ENCODE data around the gene MLC1.

MLC1 gene

GRCh38 chr22:50114221-50115021 lies 29.2 kb upstream of the MLC1 start:
- Mint-ChIP-seq H3K4me1 (peaks cover 19% of the 10 kb centered on the region), H3K4me3 (no peak overlapping the region), H3K36me3 (no peaks in the 10 kb centered on the region), H3K27ac (no peak overlapping the region), H3K27me3 (peaks cover 55% of the 10 kb centered on the region), H3K9me3 (no peaks in the 10 kb centered on the region)
- CTCF ChIA-PET, result no interaction called here
- DNase-seq, result no peak

- H3K4me3 Mint-ChIP-seq, result no peak overlapping the region
- H3K9me3 Mint-ChIP-seq, result no peaks in the 10 kb centered on the region
- peaks cover 45% of the 10 kb centered on the region for H3K27me3 Mint-ChIP-seq
- DNase-seq, result peak; percentile 30
- CTCF ChIA-PET, result interaction anchor here (0.7 to 1.3 kb wide), 2 partner anchors 11 to 82 kb away, joined by 3 read pairs; no protein-coding TSS in a partner anchor
- H3K4me1 Mint-ChIP-seq, result peaks cover 19% of the 10 kb centered on the region
- no peaks in the 10 kb centered on the region for H3K36me3 Mint-ChIP-seq
- peak overlapping the region; percentile 33 for H3K27ac Mint-ChIP-seq
Observed at GRCh38 chr22:50112151-50113118, 27.2 kb upstream of the MLC1 start.

DNA sequence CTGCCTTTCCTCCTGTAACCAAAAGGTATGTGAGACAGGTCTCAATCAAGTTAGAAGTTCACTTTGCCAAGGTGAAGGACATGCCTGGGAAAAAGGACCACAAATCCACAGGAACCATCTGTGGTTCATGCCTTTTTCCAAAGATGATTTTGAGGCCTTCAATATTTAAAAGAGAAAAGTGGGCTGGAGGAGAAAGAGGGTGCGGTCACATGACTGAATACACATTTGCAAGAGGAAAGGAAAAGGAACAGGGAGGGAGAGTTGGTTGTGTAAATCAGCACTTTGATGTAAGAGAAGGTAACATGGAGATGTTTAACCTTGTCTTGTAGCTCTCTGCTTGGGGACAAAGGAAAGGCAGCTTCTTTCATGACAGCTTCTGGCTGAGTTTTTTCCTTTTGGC lies 25.8 kb upstream of the MLC1 start:
- DNase-seq, result no peak
- H3K27me3 Mint-ChIP-seq, result peaks cover 38% of the 10 kb centered on the region
- no peak overlapping the region for H3K27ac Mint-ChIP-seq
- no peaks in the 10 kb centered on the region for H3K36me3 Mint-ChIP-seq
- no peak overlapping the region for H3K4me3 Mint-ChIP-seq
- peaks cover 19% of the 10 kb centered on the region for H3K4me1 Mint-ChIP-seq
- CTCF ChIA-PET, result no interaction called here
- no peaks in the 10 kb centered on the region for H3K9me3 Mint-ChIP-seq

DNA sequence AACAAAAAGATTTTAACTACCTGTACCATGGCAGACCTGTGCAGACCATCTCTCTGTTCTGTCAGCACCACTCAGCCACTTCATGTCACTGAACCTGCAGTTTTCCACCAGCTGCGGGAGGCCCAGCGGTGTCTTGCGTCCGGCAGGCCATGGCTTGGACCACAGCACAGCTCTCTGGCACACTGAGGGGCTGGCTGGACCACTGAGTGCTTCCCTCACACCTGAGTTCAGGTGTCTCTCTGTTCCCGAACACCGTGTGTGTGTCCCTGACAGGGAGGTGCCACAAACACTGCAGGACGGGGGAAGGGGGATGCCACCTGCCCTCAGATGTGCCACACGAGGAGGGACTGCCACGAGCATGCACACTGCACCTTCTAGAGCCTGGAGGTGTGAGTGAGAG lies 22.3 kb upstream of the MLC1 start:
- CTCF ChIA-PET, result no interaction called here
- no peak for DNase-seq
- Mint-ChIP-seq H3K27me3 (peaks cover 17% of the 10 kb centered on the region), H3K36me3 (no peaks in the 10 kb centered on the region), H3K4me3 (no peak overlapping the region), H3K27ac (no peak overlapping the region), H3K4me1 (peaks cover 30% of the 10 kb centered on the region), H3K9me3 (no peaks in the 10 kb centered on the region)

- Mint-ChIP-seq H3K36me3 (no peaks in the 10 kb centered on the region), H3K4me1 (peaks cover 23% of the 10 kb centered on the region), H3K4me3 (peak overlapping the region; percentile 40), H3K27me3 (peaks cover 24% of the 10 kb centered on the region), H3K9me3 (no peaks in the 10 kb centered on the region), H3K27ac (peak overlapping the region; percentile 78)
- DNase-seq, result peak; percentile 56
- CTCF ChIA-PET, result no interaction called here
Observed at GRCh38 chr22:50105208-50106100, 20.2 kb upstream of the MLC1 start.

DNA sequence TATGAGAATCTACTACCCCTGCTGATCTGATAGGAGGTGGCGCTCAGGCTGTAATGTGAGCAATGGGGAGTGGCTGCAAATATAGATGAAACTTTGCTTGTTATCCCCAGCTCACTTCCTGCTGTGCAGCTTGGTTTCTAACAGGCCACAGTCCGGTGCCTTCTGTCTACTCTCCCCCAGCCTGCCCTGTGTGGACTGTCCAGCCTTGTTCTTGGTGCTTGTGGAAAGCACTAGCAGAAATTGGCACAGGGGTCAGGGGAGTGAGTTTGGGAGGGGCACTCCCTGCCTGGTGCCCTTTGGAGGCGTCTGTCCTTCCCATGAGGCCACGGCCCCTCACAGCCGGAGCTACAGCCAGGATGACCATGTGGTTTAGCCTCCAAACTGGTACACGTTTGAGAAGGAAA lies 18.9 kb upstream of the MLC1 start:
- peaks cover 27% of the 10 kb centered on the region for H3K27me3 Mint-ChIP-seq
- no peaks in the 10 kb centered on the region for H3K9me3 Mint-ChIP-seq
- no peaks in the 10 kb centered on the region for H3K36me3 Mint-ChIP-seq
- no peak for DNase-seq
- CTCF ChIA-PET, result no interaction called here
- peaks cover 23% of the 10 kb centered on the region for H3K4me1 Mint-ChIP-seq
- no peak overlapping the region for H3K4me3 Mint-ChIP-seq
- H3K27ac Mint-ChIP-seq, result no peak overlapping the region

DNA sequence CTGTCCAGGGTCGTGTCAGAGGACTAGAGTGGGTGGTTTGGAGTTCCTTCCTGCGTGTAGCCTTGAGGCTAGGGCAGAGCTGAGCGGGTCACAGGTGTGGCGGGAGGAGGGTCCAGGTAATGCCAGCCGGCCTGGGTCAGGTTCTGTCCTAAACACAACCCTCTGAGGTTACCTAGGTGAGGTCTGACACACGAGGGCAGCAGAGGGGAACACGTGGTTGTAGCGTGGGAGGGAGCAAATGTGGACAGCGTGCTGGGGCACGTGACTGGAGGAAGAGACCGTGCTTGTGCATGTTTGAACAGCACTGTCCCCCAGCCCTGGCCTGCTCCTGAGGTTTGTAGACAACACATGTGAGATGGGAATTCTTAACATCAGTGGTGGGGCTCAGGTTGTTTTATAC lies 17.7 kb upstream of the MLC1 start:
- H3K27ac Mint-ChIP-seq, result no peak overlapping the region
- H3K9me3 Mint-ChIP-seq, result no peaks in the 10 kb centered on the region
- H3K4me3 Mint-ChIP-seq, result no peak overlapping the region
- no peaks in the 10 kb centered on the region for H3K36me3 Mint-ChIP-seq
- H3K27me3 Mint-ChIP-seq, result peaks cover 22% of the 10 kb centered on the region
- peaks cover 23% of the 10 kb centered on the region for H3K4me1 Mint-ChIP-seq
- DNase-seq, result no peak
- CTCF ChIA-PET, result no interaction called here

DNA sequence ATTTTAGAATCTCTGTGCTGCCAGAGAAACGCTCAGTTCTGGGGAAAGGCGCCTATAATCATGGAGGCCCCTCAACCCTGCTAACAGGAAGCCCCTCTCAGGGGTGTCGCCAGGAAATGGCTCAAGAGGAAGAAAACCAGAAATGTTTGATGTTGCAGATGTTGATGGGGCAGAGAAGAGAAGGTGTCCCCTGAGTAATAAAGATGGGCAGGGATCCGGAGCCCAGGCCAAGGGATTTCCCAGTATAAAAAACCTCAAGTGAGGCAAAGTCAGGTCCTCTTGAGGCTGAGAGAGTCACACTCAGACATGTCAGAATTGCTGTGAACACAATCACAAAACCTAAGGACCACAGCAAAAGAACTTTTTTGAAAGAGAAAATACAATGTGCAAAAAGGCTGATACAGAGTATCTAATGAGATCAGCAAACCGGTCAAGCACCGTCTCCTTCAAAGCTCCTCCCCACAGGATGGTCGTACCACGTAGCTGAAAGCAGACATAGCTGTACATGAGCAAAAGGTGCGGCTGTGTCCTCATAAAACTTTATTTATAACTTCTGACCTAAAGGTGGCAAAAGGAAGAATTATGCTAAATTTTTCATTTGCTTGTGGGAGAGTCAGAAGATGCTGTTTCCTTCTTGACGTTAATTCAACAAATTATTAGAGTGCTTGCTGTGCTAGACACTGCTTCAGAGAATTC lies 16.8 kb upstream of the MLC1 start:
- no peak overlapping the region for H3K4me3 Mint-ChIP-seq
- no peak overlapping the region for H3K27ac Mint-ChIP-seq
- no peak for DNase-seq
- CTCF ChIA-PET, result interaction anchor here (1.3 kb wide), 1 partner anchor 10 kb away, joined by 3 read pairs; no protein-coding TSS in a partner anchor
- H3K4me1 Mint-ChIP-seq, result peaks cover 23% of the 10 kb centered on the region
- no peaks in the 10 kb centered on the region for H3K36me3 Mint-ChIP-seq
- H3K9me3 Mint-ChIP-seq, result no peaks in the 10 kb centered on the region
- peaks cover 24% of the 10 kb centered on the region for H3K27me3 Mint-ChIP-seq

DNA sequence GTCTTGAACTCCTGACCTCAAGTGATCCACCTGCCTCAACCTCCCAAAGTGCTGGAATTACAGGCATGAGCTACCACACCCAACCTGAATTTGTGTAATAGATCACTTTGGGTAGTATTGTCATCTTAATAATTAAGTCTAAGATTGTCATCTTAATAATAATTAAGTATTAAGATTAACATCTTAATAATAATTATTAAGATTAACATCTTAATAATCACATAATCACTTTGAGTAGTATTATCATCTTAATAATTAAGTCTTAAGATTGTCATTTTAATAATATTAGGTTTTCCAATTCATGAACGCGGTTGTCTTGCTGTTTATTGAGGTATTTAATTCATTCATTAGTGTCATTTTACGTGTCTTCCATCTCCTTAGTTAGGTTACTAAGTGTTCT lies 12.8 kb upstream of the MLC1 start:
- Mint-ChIP-seq H3K27ac (no peak overlapping the region), H3K27me3 (peaks cover 42% of the 10 kb centered on the region), H3K9me3 (no peaks in the 10 kb centered on the region), H3K36me3 (no peaks in the 10 kb centered on the region), H3K4me3 (no peak overlapping the region), H3K4me1 (peaks cover 6% of the 10 kb centered on the region)
- CTCF ChIA-PET, result no interaction called here
- no peak for DNase-seq

- Mint-ChIP-seq H3K4me1 (no peaks in the 10 kb centered on the region), H3K27ac (no peak overlapping the region), H3K36me3 (peaks cover 3% of the 10 kb centered on the region), H3K27me3 (peaks cover 33% of the 10 kb centered on the region), H3K4me3 (no peak overlapping the region), H3K9me3 (peaks cover 13% of the 10 kb centered on the region)
- DNase-seq, result no peak
- CTCF ChIA-PET, result no interaction called here
Observed at GRCh38 chr22:50092342-50092741, 7.1 kb upstream of the MLC1 start.

DNA sequence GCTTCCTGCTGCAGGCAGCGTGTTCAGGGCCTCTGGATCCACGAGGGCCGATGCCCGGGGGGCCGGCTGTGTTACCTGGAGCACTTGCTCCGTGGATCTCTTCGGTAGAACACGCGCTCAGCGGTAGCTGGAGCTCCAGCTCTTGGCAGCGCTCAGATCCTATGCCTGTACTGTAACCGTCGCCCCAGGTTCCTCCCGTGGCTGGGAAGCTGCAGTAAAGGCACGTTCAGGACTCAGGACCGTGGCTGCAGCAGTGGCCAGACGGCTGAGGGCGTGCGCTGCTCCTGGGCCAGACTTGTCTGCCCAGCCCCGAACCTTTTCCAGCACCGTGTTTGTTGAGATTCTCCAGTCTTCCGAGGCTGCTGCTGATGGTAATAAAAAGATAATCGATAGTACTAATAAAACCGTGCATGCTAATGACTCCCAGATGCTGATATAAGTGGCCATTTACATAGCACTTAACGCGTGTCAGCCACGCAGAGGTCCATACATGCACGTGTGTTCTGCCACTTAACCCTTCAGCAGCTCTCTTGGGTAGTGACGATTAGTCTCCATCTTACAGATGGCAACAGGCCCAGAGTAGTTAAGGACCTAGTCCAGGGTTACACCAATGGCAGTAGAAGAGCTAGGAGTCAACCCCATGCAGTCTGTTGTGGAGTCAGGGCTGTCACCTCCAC lies 6.0 kb upstream of the MLC1 start:
- H3K27me3 Mint-ChIP-seq, result peaks cover 22% of the 10 kb centered on the region
- CTCF ChIA-PET, result no interaction called here
- H3K4me1 Mint-ChIP-seq, result no peaks in the 10 kb centered on the region
- H3K4me3 Mint-ChIP-seq, result no peak overlapping the region
- no peak overlapping the region for H3K27ac Mint-ChIP-seq
- H3K36me3 Mint-ChIP-seq, result peaks cover 9% of the 10 kb centered on the region
- H3K9me3 Mint-ChIP-seq, result peaks cover 21% of the 10 kb centered on the region
- DNase-seq, result no peak

GRCh38 chr22:50090412-50090714 lies 5.1 kb upstream of the MLC1 start:
- no peak for DNase-seq
- Mint-ChIP-seq H3K27ac (no peak overlapping the region), H3K4me1 (peaks cover 4% of the 10 kb centered on the region), H3K27me3 (peaks cover 17% of the 10 kb centered on the region), H3K4me3 (no peak overlapping the region), H3K36me3 (peaks cover 9% of the 10 kb centered on the region), H3K9me3 (peaks cover 21% of the 10 kb centered on the region)
- CTCF ChIA-PET, result no interaction called here

DNA sequence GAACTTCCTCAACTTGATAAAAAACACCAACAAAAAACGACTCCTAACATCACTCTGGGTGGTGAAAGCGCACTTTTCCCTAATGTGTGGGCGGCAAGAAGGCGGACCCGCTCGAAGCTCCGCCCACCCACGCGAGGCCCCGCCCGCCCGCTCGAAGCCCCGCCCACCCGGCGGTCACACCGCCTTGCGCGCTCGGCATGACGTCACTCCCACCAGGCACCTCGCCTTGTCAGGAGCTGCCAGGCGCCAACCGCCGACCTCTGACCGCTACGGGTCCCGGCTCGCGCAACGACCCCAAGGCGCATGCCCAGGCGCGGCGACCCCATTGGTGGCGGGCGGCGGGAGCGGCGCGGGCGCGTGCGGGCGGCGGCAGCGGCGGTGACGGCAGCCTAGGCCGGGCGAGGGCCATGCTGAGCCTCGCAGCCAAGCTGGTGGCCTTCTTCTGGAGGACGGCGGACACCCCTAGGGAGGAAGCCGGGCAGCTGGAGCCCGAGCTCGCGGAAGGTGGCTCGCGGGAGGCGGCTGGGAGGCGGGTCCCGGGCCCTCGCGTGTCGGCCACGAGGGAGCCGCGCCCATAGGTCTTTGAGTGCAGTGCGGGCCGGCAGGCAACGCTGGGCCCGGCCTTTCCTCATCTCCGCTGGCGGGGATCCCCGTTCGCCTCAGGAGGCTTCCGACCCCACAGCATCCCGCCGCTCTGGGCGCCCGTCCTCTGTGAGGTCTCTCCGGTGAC lies 4.6 kb upstream of the MLC1 start, which contains the start of gene MOV10L1:
TSS of gene MOV10L1 (plus strand) at position 325 of the 730 bp plus-strand sequence. CDS start at position 408, 83 bp downstream.
- H3K9me3 Mint-ChIP-seq, result peaks cover 21% of the 10 kb centered on the region
- H3K27me3 Mint-ChIP-seq, result peaks cover 17% of the 10 kb centered on the region
- no peak within 1 kb of the TSS for H3K27ac Mint-ChIP-seq
- peaks cover 9% of the 10 kb centered on the region for H3K36me3 Mint-ChIP-seq
- no peak within 1 kb of the TSS for H3K4me3 Mint-ChIP-seq
- H3K4me1 Mint-ChIP-seq, result peaks cover 8% of the 10 kb centered on the region
- CTCF ChIA-PET, result interaction anchor here (0.6 kb wide), 1 partner anchor 26 kb away, joined by 3 read pairs; no protein-coding TSS in a partner anchor
- DNase-seq, result peak; percentile 28
